MM.1S (cell line): ENCODE data around the gene IDH1.
"Not testable (repeated sequence)": the region's sequence is repeated elsewhere in the genome, so short reads cannot be mapped to it uniquely, and the experiment has no call there.

Experiments
- DNase-seq: peaks from one replicate; pipeline ENCODE4 v3.0.0-alpha.2; 2015
- H2AFZ ChIP-seq: fragments of 300-600 bp; sonication (generic); 2 replicates; pipeline ENCODE4 v1.6.0; 2016; ENCODE audit warnings: antibody characterized with exemption, low read length
- H3F3A ChIP-seq: fragments of 300-600 bp; sonication (generic); 2 replicates; pipeline ENCODE4 v1.6.1; 2016; ENCODE audit warnings: mild to moderate bottlenecking, antibody characterized with exemption, low read length, moderate library complexity, mixed read lengths; ENCODE audit not compliant: insufficient read depth
- H3K27ac ChIP-seq: fragments of 300-600 bp; sonication (generic); 2 replicates; pipeline ENCODE4 v1.5.1; 2016; ENCODE audit warnings: mild to moderate bottlenecking, low read length
- H3K27me3 ChIP-seq: fragments of 300-600 bp; sonication (generic); replicated peaks from 2 replicates; pipeline ENCODE4 v1.6.0; 2016; ENCODE audit warnings: low read length; ENCODE audit not compliant: insufficient read depth
- H3K36me3 ChIP-seq: fragments of 300-600 bp; sonication (generic); replicated peaks from 2 replicates; pipeline ENCODE4 v1.6.1; 2016; ENCODE audit warnings: mild to moderate bottlenecking, low read length, mixed read lengths; ENCODE audit not compliant: insufficient read depth
- H3K4me1 ChIP-seq: fragments of 300-600 bp; sonication (generic); 2 replicates; pipeline ENCODE4 v1.6.1; 2016; ENCODE audit warnings: low read length, mixed read lengths
- H3K4me2 ChIP-seq: fragments of 300-600 bp; sonication (generic); 2 replicates; pipeline ENCODE4 v1.6.0; 2016; ENCODE audit warnings: low read depth, low read length
- H3K4me3 ChIP-seq: fragments of 300-600 bp; sonication (generic); 2 replicates; pipeline ENCODE4 v1.5.1; 2016; ENCODE audit warnings: low read length, mixed read lengths
- H3K79me2 ChIP-seq: fragments of 300-600 bp; sonication (generic); 2 replicates; pipeline ENCODE4 v1.6.1; 2016; ENCODE audit warnings: mixed run types, low read length, mixed read lengths
- H3K9ac ChIP-seq: fragments of 300-600 bp; sonication (generic); 2 replicates; pipeline ENCODE4 v1.6.1; 2016; ENCODE audit warnings: low read length, mixed read lengths
- H3K9me2 ChIP-seq: fragments of 300-600 bp; sonication (generic); replicated peaks from 2 replicates; pipeline ENCODE4 v1.6.1; 2016; ENCODE audit warnings: mild to moderate bottlenecking, low read length, mixed read lengths; ENCODE audit not compliant: insufficient read depth
- H3K9me3 ChIP-seq: fragments of 300-600 bp; sonication (generic); replicated peaks from 2 replicates; pipeline ENCODE4 v1.6.1; 2016; ENCODE audit warnings: mild to moderate bottlenecking, low read length, mixed read lengths; ENCODE audit not compliant: insufficient read depth
- H4K20me1 ChIP-seq: fragments of 300-600 bp; sonication (generic); 2 replicates; pipeline ENCODE4 v1.6.1; 2016; ENCODE audit warnings: mild to moderate bottlenecking, low read length, moderate library complexity, mixed read lengths; ENCODE audit not compliant: insufficient read depth
- EZH2 ChIP-seq: fragments of 300-600 bp; sonication (generic); optimal IDR thresholded peaks from 2 replicates; pipeline ENCODE3; 2017; ENCODE audit warnings: low read depth, mild to moderate bottlenecking, antibody characterized with exemption, low read length, mixed read lengths
- EZH2phosphoT487 ChIP-seq: fragments of 300-600 bp; sonication (generic); IDR thresholded peaks from 2 replicates; pipeline ENCODE4 v1.6.1; 2018; ENCODE audit warnings: antibody characterized with exemption, low read length
- TF ChIP-seq, protein P1 (sequence below): fragments of 300-600 bp; sonication (generic); IDR thresholded peaks from 2 replicates; pipeline ENCODE4 v1.5.1; 2016; ENCODE audit warnings: antibody characterized with exemption, low read length, mixed read lengths

Gene IDH1

GRCh38 chr2:208222351-208222750 is 32.5 kb downstream of the IDH1 start:
- H3K9me3 ChIP-seq: no peaks in the 10 kb centered on the region
- H3K4me2 ChIP-seq: no peak overlapping the region
- H4K20me1 ChIP-seq: no peaks in the 10 kb centered on the region
- H3K4me1 ChIP-seq: no peaks in the 10 kb centered on the region
- H3K36me3 ChIP-seq: no peaks in the 10 kb centered on the region
- H3K4me3 ChIP-seq: no peak overlapping the region
- no peaks in the 10 kb centered on the region for H3K27me3 ChIP-seq
- no peak overlapping the region for H2AFZ ChIP-seq
- no peaks in the 10 kb centered on the region for H3K9me2 ChIP-seq
- DNase-seq: no peak
- no peak for TF ChIP-seq EZH2phosphoT487
- no peak for TF ChIP-seq EZH2
- no peak overlapping the region for H3K27ac ChIP-seq
- H3K9ac ChIP-seq: no peak overlapping the region
- no peaks in the 10 kb centered on the region for H3K79me2 ChIP-seq
- no peaks in the 10 kb centered on the region for H3F3A ChIP-seq

DNA sequence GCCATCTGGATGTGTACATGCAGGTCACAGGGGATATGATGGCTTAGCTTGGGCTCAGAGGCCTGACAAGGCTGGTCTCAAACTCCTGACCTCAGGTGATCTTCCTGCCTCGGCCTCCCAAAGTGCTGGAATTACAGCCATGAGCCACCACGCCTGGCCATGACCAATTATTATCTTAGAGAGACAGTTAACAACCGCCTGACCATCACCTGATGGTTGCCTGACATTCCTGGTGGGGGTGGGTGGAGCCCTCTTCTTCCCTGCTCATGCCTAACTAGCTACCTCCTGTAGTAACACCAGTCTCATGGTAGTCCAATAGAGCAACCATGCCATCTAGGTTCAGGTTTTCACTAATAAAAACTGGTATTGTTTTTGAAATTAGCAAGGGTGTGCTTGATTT is 33.0 kb downstream of the IDH1 start:
- H4K20me1 ChIP-seq, H3K9ac ChIP-seq, H3K79me2 ChIP-seq, H3K27me3 ChIP-seq, H3K27ac ChIP-seq, H3K9me2 ChIP-seq, H3K4me3 ChIP-seq, H3F3A ChIP-seq, H3K4me1 ChIP-seq, H3K9me3 ChIP-seq, DNase-seq, H2AFZ ChIP-seq, H3K36me3 ChIP-seq, H3K4me2 ChIP-seq: not testable (repeated sequence)

GRCh38 chr2:208210688-208211451 is 44.0 kb downstream of the IDH1 start:
- Histone ChIP-seq H3K4me3 (no peak overlapping the region), H2AFZ (no peak overlapping the region)

GRCh38 chr2:208208335-208209085 is 46.4 kb downstream of the IDH1 start:
- no peak for DNase-seq
- Histone ChIP-seq H3K9me2 (no peaks in the 10 kb centered on the region), H3K4me3 (no peak overlapping the region), H4K20me1 (no peaks in the 10 kb centered on the region), H3F3A (no peaks in the 10 kb centered on the region), H3K36me3 (no peaks in the 10 kb centered on the region), H3K79me2 (no peaks in the 10 kb centered on the region), H3K4me1 (no peaks in the 10 kb centered on the region), H3K4me2 (no peak overlapping the region), H3K27me3 (no peaks in the 10 kb centered on the region), H3K27ac (no peak overlapping the region), H3K9me3 (no peaks in the 10 kb centered on the region), H2AFZ (no peak overlapping the region), H3K9ac (no peak overlapping the region)
- TF ChIP-seq EZH2phosphoT487 (no peak), EZH2 (no peak)
- TF ChIP-seq, protein P1, sequence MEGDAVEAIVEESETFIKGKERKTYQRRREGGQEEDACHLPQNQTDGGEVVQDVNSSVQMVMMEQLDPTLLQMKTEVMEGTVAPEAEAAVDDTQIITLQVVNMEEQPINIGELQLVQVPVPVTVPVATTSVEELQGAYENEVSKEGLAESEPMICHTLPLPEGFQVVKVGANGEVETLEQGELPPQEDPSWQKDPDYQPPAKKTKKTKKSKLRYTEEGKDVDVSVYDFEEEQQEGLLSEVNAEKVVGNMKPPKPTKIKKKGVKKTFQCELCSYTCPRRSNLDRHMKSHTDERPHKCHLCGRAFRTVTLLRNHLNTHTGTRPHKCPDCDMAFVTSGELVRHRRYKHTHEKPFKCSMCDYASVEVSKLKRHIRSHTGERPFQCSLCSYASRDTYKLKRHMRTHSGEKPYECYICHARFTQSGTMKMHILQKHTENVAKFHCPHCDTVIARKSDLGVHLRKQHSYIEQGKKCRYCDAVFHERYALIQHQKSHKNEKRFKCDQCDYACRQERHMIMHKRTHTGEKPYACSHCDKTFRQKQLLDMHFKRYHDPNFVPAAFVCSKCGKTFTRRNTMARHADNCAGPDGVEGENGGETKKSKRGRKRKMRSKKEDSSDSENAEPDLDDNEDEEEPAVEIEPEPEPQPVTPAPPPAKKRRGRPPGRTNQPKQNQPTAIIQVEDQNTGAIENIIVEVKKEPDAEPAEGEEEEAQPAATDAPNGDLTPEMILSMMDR: no peak

More at GRCh38 chr2:208210688-208211451, 44.0 kb downstream of the IDH1 start:
- H3K9me3 ChIP-seq: no peaks in the 10 kb centered on the region
- DNase-seq: no peak
- no peaks in the 10 kb centered on the region for H3K27me3 ChIP-seq
- H3K4me2 ChIP-seq: no peak overlapping the region
- no peaks in the 10 kb centered on the region for H3F3A ChIP-seq
- no peak overlapping the region for H3K27ac ChIP-seq
- no peaks in the 10 kb centered on the region for H3K36me3 ChIP-seq
- H3K79me2 ChIP-seq: no peaks in the 10 kb centered on the region
- no peaks in the 10 kb centered on the region for H3K9me2 ChIP-seq
- H3K9ac ChIP-seq: no peak overlapping the region
- no peaks in the 10 kb centered on the region for H3K4me1 ChIP-seq
- TF ChIP-seq EZH2phosphoT487: no peak
- TF ChIP-seq EZH2: no peak
- TF ChIP-seq, protein P1: no peak
- no peaks in the 10 kb centered on the region for H4K20me1 ChIP-seq
